Measurements from ENCODE around the gene LRRC8C. TPM values are rescaled to one million over a fixed set of nuclear protein-coding genes. Genes with fewer than 3 reads are reported as not detected.

Gene LRRC8C
- total and polyA plus RNA-seq, 10 of the 15 experiments (the other 5 are each of a cell fraction or from before 2014, with no cell fraction given): 2.3 to 16.3 (median 10.8) TPM

- TF ChIP-seq NRF1 (conservative IDR thresholded peaks at IDR 0.05; ENCODE audit: low read depth, low read length): no peak
- no peak for TF ChIP-seq TCF12 (IDR thresholded peaks at IDR 0.05; ENCODE audit: low read depth, low read length)
- TF ChIP-seq ATF3 (IDR thresholded peaks at IDR 0.05; ENCODE audit: borderline replicate concordance, extremely low read depth, low read depth, low read length): no peak
- TF ChIP-seq NFYA (IDR thresholded peaks at IDR 0.05; ENCODE audit: borderline replicate concordance, low read depth, low read length): no peak
- TF ChIP-seq USF1 (IDR thresholded peaks at IDR 0.05; ENCODE audit: borderline replicate concordance, extremely low read length, insufficient read depth, low read depth, low read length): no peak
- TF ChIP-seq TBL1XR1 (IDR thresholded peaks at IDR 0.05; ENCODE audit: low read depth, low read length): no peak
- no peak for TF ChIP-seq SMAD5 (IDR thresholded peaks at IDR 0.05; ENCODE audit: low read depth)
- TF ChIP-seq TAF1 (IDR thresholded peaks at IDR 0.05; ENCODE audit: borderline replicate concordance, low read depth, low read length): no peak
- TF ChIP-seq BMI1 (IDR thresholded peaks at IDR 0.05; ENCODE audit: borderline replicate concordance): no peak
- no peak for TF ChIP-seq E2F4 (IDR thresholded peaks at IDR 0.05; ENCODE audit: low read depth, low read length)
- TF ChIP-seq TCF7 (IDR thresholded peaks at IDR 0.05; ENCODE audit: borderline replicate concordance): no peak
- no peak for TF ChIP-seq IRF3 (IDR thresholded peaks at IDR 0.05)
- no peak for TF ChIP-seq ZBTB33 (IDR thresholded peaks at IDR 0.05)
- peak; percentile 85 for TF ChIP-seq RUNX3 (IDR thresholded peaks at IDR 0.05; ENCODE audit: low read length)
- TF ChIP-seq POLR2A (IDR thresholded peaks at IDR 0.05; ENCODE audit: low read depth, low read length): 0 out of 2 replicates have a peak, but pooled peaks have one; percentile 19
- no peak for TF ChIP-seq KDM1A (IDR thresholded peaks at IDR 0.05; ENCODE audit: borderline replicate concordance)
- no peak for TF ChIP-seq CEBPZ (IDR thresholded peaks at IDR 0.05; ENCODE audit: low read depth, low read length)
- no peak for TF ChIP-seq SKIL (IDR thresholded peaks at IDR 0.05; ENCODE audit: low read depth, poor library complexity, severe bottlenecking)
- no peak for TF ChIP-seq POLR2AphosphoS5 (IDR thresholded peaks at IDR 0.05; ENCODE audit: low read length)
- TF ChIP-seq HDGF (IDR thresholded peaks at IDR 0.05): no peak
Observed at GRCh38 chr1:89632657-89633247, at the start of gene LRRC8C (continued).
